NCI-H510A (cell line): ENCODE measurements around the gene TSHZ3.

Experiments used
- DNase-seq: peaks from one replicate; lab custom pipeline; 2025; lab: John Stamatoyannopoulos, UW

TSHZ3 gene

GRCh38 chr19:31349160-31349881 lies at the start of gene TSHZ3:
Gene TSHZ3, minus strand, starts transcription at chr19:31349436. Its CDS starts 217 bp downstream, at chr19:31349219.
- DNase-seq, result no peak

GRCh38 chr19:31397308-31397707 lies 48.1 kb upstream of the TSHZ3 start:
- DNase-seq, result no peak

GRCh38 chr19:31392464-31392863 lies 43.2 kb upstream of the TSHZ3 start:
- DNase-seq, result no peak

GRCh38 chr19:31391518-31391917 lies 42.3 kb upstream of the TSHZ3 start:
- no peak for DNase-seq

- DNase-seq, result no peak
Observed at GRCh38 chr19:31390711-31391110, 41.5 kb upstream of the TSHZ3 start.

- no peak for DNase-seq
Observed at GRCh38 chr19:31389874-31390273, 40.6 kb upstream of the TSHZ3 start.

GRCh38 chr19:31387717-31388301 lies 38.6 kb upstream of the TSHZ3 start:
- no peak for DNase-seq

GRCh38 chr19:31386806-31387205 lies 37.6 kb upstream of the TSHZ3 start:
- no peak for DNase-seq

GRCh38 chr19:31385744-31386143 lies 36.5 kb upstream of the TSHZ3 start:
- no peak for DNase-seq

- no peak for DNase-seq
Observed at GRCh38 chr19:31383553-31383952, 34.3 kb upstream of the TSHZ3 start.

- DNase-seq, result no peak
Observed at GRCh38 chr19:31380854-31381253, 31.6 kb upstream of the TSHZ3 start.

GRCh38 chr19:31378404-31378803 lies 29.2 kb upstream of the TSHZ3 start:
- no peak for DNase-seq

- DNase-seq, result no peak
Observed at GRCh38 chr19:31377736-31378135, 28.5 kb upstream of the TSHZ3 start.

- no peak for DNase-seq
Observed at GRCh38 chr19:31372246-31372781, 23.1 kb upstream of the TSHZ3 start.

- DNase-seq, result no peak
Observed at GRCh38 chr19:31370216-31370615, 21.0 kb upstream of the TSHZ3 start.

- DNase-seq, result no peak
Observed at GRCh38 chr19:31364963-31365362, 15.7 kb upstream of the TSHZ3 start.

- no peak for DNase-seq
Observed at GRCh38 chr19:31361728-31362127, 12.5 kb upstream of the TSHZ3 start.

- DNase-seq, result no peak
Observed at GRCh38 chr19:31357315-31357673, 8.1 kb upstream of the TSHZ3 start.

- DNase-seq, result no peak
Observed at GRCh38 chr19:31356587-31357314, 7.5 kb upstream of the TSHZ3 start.

GRCh38 chr19:31355665-31356289 lies 6.5 kb upstream of the TSHZ3 start:
- no peak for DNase-seq

GRCh38 chr19:31354799-31355664 lies 5.8 kb upstream of the TSHZ3 start:
- no peak for DNase-seq

- no peak for DNase-seq
Observed at GRCh38 chr19:31354316-31354715, 5.1 kb upstream of the TSHZ3 start.
